ACC112 (cell line): ENCODE measurements around the gene RALGAPB.

Experiments used
- H2AFZ ChIP-seq: fragments of 200-600 bp; sonication (generic); one replicate; pipeline ENCODE4 v1.6.0; 2017; ENCODE audit warnings: antibody characterized with exemption, low read length; ENCODE audit not compliant: unreplicated experiment
- H3K27ac ChIP-seq: fragments of 200-600 bp; sonication (generic); 2 replicates; pipeline ENCODE4 v1.5.1; 2014; ENCODE audit warnings: low read depth, mild to moderate bottlenecking, antibody characterized with exemption, low read length, moderate library complexity
- H3K27me3 ChIP-seq: fragments of 200-600 bp; sonication (generic); 2 replicates; pipeline ENCODE4 v1.6.1; 2014; ENCODE audit warnings: mild to moderate bottlenecking, antibody characterized with exemption, low read length, moderate library complexity, mixed read lengths; ENCODE audit not compliant: insufficient read depth
- H3K36me3 ChIP-seq: fragments of 200-600 bp; sonication (generic); 2 replicates; pipeline ENCODE4 v1.6.1; 2016; ENCODE audit warnings: mild to moderate bottlenecking, antibody characterized with exemption, low read length, moderate library complexity, mixed read lengths; ENCODE audit not compliant: insufficient read depth
- H3K4me1 ChIP-seq: fragments of 200-600 bp; sonication (generic); one replicate; pipeline ENCODE4 v1.6.1; 2016; ENCODE audit warnings: low read length, mixed read lengths; ENCODE audit not compliant: insufficient read depth, unreplicated experiment, control insufficient read depth
- H3K4me3 ChIP-seq: fragments of 200-600 bp; sonication (generic); 2 replicates; pipeline ENCODE4 v1.5.1; 2014; ENCODE audit warnings: mild to moderate bottlenecking, low read depth, low read length
- H3K79me2 ChIP-seq: fragments of 200-600 bp; sonication (generic); one replicate; pipeline ENCODE4 v1.6.0; 2016; ENCODE audit warnings: low read length; ENCODE audit not compliant: control insufficient read depth, unreplicated experiment, insufficient read depth

Gene RALGAPB

DNA sequence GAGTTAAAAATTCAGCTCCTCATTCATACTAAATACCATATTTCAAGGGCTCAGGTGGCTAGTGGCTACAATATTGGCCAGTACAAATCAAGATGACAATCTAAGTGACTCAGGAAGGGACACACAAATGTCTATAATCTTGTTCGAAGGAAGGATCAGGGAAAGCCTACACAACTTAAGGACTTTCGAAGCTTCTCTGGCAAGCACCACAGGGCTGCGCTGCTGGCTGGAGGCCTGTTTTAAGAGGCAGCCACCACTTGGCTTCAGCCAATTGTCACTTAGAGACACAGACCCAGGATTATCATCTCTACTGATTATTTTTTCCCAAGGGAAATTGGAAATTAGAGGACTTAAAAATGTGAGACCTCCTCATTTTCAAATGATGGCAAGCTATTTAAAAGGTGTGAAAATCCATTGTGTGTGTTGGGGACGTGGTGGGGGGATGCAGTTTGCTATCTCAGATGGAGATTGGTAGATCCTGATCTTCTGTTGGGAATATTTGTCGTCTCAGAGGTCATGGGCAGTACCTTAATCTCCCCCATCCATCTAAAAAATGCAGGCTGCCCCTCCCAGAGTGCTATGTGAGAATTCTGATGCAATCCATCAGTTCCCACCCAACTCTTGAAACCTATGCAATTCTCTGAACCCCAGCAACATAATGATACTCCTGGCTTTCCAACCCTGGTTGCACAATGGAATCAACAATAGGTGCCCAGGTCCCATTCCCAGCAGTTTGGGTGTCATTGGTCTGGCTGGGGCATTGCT is 140.3 kb downstream of the RALGAPB start:
- Histone ChIP-seq H3K79me2 (no peaks in the 10 kb centered on the region), H3K4me3 (no peak overlapping the region), H3K4me1 (peaks cover 13% of the 10 kb centered on the region), H2AFZ (no peak overlapping the region), H3K27me3 (no peaks in the 10 kb centered on the region), H3K36me3 (no peaks in the 10 kb centered on the region), H3K27ac (no peak overlapping the region)

DNA sequence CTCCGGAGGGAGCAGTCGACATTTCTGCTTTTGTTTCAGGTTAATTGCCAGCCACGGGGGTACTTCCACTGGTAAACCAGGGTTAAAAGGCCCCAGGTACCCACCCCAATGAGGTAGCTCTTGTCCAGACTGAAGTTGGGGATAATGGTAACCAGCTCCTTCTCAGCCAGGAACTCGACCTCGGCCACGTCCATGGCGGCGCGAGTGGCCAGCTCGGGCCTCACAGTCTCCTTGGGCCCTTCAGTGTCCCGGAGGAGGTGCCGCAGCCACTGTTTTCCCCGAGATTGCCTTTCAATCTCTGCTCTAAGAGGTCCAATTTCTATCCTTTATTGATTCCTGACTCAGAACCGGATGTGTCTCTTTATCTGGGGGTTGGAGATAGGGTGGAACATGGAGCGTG is 142.6 kb downstream of the RALGAPB start:
- H2AFZ ChIP-seq: no peak overlapping the region
- H3K4me1 ChIP-seq: peaks cover 11% of the 10 kb centered on the region

DNA sequence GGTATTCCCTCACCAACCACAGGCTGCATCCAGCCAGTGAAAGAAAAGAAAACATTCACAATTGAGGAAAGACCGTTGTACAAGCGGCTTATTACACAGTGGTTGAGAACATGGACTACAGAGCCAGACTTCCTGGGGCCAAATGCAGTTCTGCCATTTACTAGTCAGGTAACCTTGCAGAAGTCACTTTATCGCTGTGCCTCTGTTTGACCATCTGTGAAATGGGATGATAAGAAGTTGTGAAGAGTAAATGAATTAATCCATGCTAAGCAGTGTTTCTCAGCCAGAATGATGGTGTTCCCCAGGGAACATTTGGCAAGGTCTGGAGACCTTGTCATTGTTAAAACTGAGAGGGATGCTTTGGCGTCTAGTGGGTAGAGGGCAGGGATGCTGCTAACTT is 143.8 kb downstream of the RALGAPB start:
- no peak overlapping the region for H3K4me3 ChIP-seq
- no peak overlapping the region for H2AFZ ChIP-seq
- H3K36me3 ChIP-seq: no peaks in the 10 kb centered on the region
- H3K4me1 ChIP-seq: peaks cover 8% of the 10 kb centered on the region
- H3K27me3 ChIP-seq: peaks cover 13% of the 10 kb centered on the region
- no peak overlapping the region for H3K27ac ChIP-seq
- no peaks in the 10 kb centered on the region for H3K79me2 ChIP-seq

More for the DNA sequence above, 142.6 kb downstream of the RALGAPB start:
- Histone ChIP-seq H3K27me3 (0 out of 2 replicates have a peak, but pooled peaks cover 5% of the 10 kb centered on the region), H3K79me2 (no peaks in the 10 kb centered on the region), H3K27ac (no peak overlapping the region), H3K4me3 (no peak overlapping the region), H3K36me3 (no peaks in the 10 kb centered on the region)

DNA sequence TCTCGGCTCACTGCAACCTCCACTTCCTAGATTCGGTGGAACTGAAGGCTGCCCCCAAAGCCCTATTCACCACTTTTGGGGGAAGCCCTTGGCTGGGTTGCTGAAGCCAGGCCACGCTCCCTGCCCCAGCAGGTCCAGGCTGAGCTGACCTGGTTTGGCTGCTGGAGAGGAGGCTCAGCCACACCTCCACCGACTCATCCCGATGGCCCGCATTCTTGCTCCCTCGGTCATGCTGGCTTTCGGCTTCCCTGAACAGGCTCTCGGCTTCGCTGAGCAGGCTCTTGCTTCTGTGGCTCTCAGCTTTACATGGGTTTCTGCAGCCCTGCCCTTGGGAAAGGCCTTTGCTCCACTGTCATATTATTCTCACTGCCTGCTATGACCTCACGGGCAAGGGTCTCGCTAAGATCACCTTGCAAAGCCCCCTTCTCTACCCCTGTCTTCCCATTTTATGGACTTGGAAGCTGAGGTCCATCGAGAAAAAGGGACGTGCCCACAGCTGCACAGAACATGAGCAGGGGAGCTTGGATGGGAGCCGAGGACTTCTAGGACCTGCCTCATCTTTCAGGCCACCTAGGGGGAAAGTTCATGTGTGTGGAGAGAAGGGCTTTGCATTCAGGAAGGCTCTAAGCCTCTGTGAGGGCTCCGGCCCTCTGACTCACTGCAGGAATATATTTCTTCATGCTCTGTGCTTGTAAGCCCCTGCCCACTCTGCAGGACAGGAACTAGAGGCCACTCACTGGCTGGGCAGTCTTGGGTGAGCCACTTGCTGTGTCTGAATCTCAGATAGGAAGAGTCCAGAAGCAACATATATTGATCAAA is 144.6 kb downstream of the RALGAPB start:
- peaks cover 13% of the 10 kb centered on the region for H3K27me3 ChIP-seq
- no peaks in the 10 kb centered on the region for H3K36me3 ChIP-seq
- no peak overlapping the region for H2AFZ ChIP-seq
- no peak overlapping the region for H3K27ac ChIP-seq
- no peaks in the 10 kb centered on the region for H3K79me2 ChIP-seq
- H3K4me1 ChIP-seq: peaks cover 8% of the 10 kb centered on the region
- H3K4me3 ChIP-seq: no peak overlapping the region

DNA sequence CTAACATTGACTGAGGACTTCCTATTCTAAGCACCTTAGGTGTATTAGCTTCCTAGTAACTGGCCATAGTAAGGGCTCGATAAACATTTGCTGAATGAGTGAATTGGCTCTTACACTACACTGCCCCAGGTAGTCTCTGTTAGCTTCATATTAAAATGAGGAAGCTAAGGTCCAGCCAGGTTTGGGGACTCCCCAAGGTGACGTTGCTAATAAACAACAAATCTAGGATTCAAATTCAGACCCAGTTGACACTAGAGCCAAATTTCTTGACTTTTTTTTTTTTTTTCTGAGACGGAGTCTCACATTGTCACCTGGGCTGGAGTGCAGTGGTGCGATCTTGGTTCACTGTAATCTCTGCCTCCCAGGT is 145.2 kb downstream of the RALGAPB start:
- Histone ChIP-seq H3K4me3 (no peak overlapping the region), H3K79me2 (no peaks in the 10 kb centered on the region), H3K27me3 (peaks cover 16% of the 10 kb centered on the region), H2AFZ (no peak overlapping the region), H3K4me1 (peaks cover 8% of the 10 kb centered on the region), H3K27ac (no peak overlapping the region), H3K36me3 (no peaks in the 10 kb centered on the region)

DNA sequence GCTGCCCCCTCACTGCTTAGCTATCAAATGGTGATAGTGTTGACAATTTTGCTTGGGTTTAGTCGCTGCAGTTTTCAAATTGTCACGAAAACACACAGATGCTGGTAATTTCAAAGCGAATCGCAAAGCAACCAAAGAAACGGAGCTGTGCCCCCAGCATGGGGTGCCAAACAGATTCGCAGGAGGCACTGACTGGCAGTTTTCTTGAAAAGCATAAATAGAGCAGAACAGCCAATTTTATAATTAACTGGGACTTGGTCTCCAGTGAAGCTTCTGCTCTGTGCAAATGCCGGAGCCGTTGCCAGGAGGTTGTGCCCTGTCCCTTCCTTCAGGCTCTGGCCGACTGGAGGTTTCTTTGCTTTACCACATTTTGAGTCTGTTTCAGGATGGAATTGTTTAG is 147.8 kb downstream of the RALGAPB start:
- Histone ChIP-seq H3K4me3 (no peak overlapping the region), H3K4me1 (peaks cover 8% of the 10 kb centered on the region), H2AFZ (no peak overlapping the region)

DNA sequence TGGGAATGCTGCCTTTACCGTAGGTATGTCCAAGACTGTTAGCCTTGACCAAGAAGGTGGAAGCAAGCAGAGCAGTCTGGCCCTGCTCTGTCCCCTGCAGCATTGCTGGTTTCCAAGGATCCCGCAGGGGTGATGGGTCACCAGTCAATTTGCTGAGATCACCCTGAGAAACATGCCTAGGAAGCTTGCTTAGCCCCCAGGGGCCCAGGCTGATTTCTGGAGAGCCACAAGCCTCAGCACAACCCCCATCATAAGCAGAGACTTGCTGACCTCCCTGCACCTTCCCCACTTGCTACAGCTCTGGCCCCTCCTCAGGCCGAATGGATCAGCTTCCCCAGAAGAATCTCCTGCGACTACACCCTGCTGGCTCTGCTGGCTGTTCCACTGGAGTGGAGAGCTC is 150.4 kb downstream of the RALGAPB start:
- H3K27me3 ChIP-seq: peaks cover 21% of the 10 kb centered on the region
- H3K4me3 ChIP-seq: no peak overlapping the region
- no peaks in the 10 kb centered on the region for H3K79me2 ChIP-seq
- H3K4me1 ChIP-seq: no peaks in the 10 kb centered on the region
- no peaks in the 10 kb centered on the region for H3K36me3 ChIP-seq
- H3K27ac ChIP-seq: no peak overlapping the region
- no peak overlapping the region for H2AFZ ChIP-seq

More for the DNA sequence above, 147.8 kb downstream of the RALGAPB start:
- H3K27me3 ChIP-seq: peaks cover 21% of the 10 kb centered on the region
- no peak overlapping the region for H3K27ac ChIP-seq
- no peaks in the 10 kb centered on the region for H3K79me2 ChIP-seq
- H3K36me3 ChIP-seq: no peaks in the 10 kb centered on the region

DNA sequence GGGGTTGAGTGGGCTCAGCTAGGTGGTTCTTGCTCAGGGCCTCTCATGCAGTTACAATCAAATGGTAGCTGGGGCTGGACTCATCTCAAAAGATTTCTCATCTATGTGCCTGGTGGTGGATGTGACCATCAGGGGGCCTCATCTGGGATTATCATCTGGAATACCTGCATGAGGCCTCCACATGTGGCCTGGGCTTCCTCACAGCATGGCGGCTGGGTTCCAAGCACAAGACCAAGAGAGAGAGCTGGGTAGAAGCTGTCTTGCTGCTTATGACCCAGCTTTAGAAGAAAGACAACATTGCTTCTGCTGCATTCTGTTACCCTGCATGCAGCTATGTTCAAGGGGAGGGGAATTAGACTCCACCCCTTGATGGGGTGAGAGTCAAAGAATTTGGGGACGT is 151.4 kb downstream of the RALGAPB start:
- H3K27ac ChIP-seq: no peak overlapping the region
- no peaks in the 10 kb centered on the region for H3K4me1 ChIP-seq
- H2AFZ ChIP-seq: no peak overlapping the region
- no peak overlapping the region for H3K4me3 ChIP-seq
- no peaks in the 10 kb centered on the region for H3K36me3 ChIP-seq
- no peaks in the 10 kb centered on the region for H3K79me2 ChIP-seq
- peaks cover 16% of the 10 kb centered on the region for H3K27me3 ChIP-seq

DNA sequence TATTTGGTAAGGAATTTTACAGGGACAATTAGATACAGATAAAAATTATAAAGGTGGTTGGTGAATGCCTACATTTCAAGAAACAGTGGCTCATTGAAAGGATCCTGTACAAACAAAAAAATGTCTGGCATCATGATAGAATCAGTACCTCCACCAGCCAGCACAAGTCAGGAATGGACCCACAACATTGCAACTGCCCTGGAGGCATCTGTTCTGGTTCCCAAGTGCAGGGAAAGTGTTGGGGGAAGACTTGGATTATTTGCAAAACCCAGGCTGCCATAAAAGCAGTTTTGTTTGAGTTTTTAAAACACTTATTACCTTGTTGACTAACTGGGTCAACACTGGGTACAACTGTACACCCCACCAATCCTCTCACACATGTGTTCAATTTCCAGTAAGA is 153.3 kb downstream of the RALGAPB start:
- no peak overlapping the region for H2AFZ ChIP-seq
- H3K27me3 ChIP-seq: peaks cover 13% of the 10 kb centered on the region
- no peak overlapping the region for H3K4me3 ChIP-seq
- H3K27ac ChIP-seq: no peak overlapping the region
- no peaks in the 10 kb centered on the region for H3K79me2 ChIP-seq
- H3K4me1 ChIP-seq: no peaks in the 10 kb centered on the region
- H3K36me3 ChIP-seq: no peaks in the 10 kb centered on the region

DNA sequence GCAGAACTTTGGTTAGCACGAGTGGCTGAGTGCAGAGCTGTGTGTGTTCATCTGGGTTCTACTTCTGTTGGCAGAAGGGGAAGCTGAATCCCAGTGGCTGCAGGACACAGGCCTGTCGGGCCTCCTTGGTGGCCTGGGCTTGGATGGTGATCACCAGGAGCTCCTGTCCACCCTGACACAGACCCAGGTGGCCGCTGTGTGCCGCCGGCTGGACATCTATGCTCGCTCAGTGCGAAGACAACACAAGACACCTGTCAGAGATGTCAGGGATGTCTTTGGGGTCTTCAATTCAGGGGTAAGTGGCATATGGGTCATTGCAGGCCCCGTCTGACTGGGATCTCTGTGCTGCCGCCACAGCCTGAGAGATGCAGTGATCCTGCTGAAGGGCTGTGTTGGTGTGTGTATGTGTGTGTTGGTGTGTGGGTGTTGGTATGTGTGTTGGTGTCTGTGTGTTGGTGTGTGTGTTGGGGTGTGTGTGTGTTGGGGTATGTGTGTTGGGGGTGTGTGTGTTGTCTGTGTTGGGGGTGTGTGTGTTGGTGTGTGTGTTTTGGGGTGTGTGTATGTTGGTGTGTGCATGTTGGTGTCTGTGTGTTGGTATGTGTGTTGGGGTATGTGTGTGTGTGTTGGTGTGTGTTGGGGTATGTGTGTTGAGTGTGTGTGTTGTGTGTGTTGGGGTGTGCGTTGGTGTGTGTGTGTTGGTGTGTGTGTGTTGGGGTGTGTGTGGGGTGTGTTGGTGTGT is 154.4 kb downstream of the RALGAPB start:
- H3K4me3 ChIP-seq: no peak overlapping the region
- H3K27ac ChIP-seq: no peak overlapping the region
- no peak overlapping the region for H2AFZ ChIP-seq
- no peaks in the 10 kb centered on the region for H3K4me1 ChIP-seq
- no peaks in the 10 kb centered on the region for H3K36me3 ChIP-seq
- no peaks in the 10 kb centered on the region for H3K79me2 ChIP-seq
- H3K27me3 ChIP-seq: peaks cover 7% of the 10 kb centered on the region; the same call in 1 of the 2 replicates
